Muscle layer of duodenum (tissue), 2 donors: ENCODE data around the gene COL6A6.

ENCODE experiments used
- H3K27ac ChIP-seq: one replicate; pipeline ENCODE4 v1.7.0; 2013; ENCODE audit warnings: mild to moderate bottlenecking, low read length
- H3K27me3 ChIP-seq: one replicate; pipeline ENCODE4 v1.7.0; 2013; ENCODE audit warnings: low read depth, mild to moderate bottlenecking, control low read depth, low read length
- H3K36me3 ChIP-seq, 2 donors: one replicate each; pipeline ENCODE4 v1.7.0; 2013; ENCODE audit warnings: low read length in 2 of 2, control low read depth in 1 of 2, mild to moderate bottlenecking in 1 of 2; ENCODE audit not compliant: insufficient read depth in 2 of 2, control insufficient read depth in 1 of 2
- H3K4me1 ChIP-seq, 2 donors: one replicate each; pipeline ENCODE4 v1.7.0; 2013; ENCODE audit warnings: low read length in 2 of 2, mild to moderate bottlenecking in 2 of 2, control low read depth in 1 of 2, moderate library complexity in 1 of 2; ENCODE audit not compliant: insufficient read depth in 2 of 2, control insufficient read depth in 1 of 2
- H3K4me3 ChIP-seq, 2 donors: one replicate each; pipeline ENCODE4 v1.7.0; 2013; ENCODE audit warnings: low read length in 2 of 2, low read depth in 1 of 2, mild to moderate bottlenecking in 1 of 2
- H3K9me3 ChIP-seq, 2 donors: one replicate each; pipeline ENCODE4 v1.7.0; 2013; ENCODE audit warnings: low read length in 2 of 2, control low read depth in 1 of 2, mild to moderate bottlenecking in 1 of 2; ENCODE audit not compliant: control insufficient read depth in 1 of 2
- donor health status: healthy.

Gene COL6A6, protein sequence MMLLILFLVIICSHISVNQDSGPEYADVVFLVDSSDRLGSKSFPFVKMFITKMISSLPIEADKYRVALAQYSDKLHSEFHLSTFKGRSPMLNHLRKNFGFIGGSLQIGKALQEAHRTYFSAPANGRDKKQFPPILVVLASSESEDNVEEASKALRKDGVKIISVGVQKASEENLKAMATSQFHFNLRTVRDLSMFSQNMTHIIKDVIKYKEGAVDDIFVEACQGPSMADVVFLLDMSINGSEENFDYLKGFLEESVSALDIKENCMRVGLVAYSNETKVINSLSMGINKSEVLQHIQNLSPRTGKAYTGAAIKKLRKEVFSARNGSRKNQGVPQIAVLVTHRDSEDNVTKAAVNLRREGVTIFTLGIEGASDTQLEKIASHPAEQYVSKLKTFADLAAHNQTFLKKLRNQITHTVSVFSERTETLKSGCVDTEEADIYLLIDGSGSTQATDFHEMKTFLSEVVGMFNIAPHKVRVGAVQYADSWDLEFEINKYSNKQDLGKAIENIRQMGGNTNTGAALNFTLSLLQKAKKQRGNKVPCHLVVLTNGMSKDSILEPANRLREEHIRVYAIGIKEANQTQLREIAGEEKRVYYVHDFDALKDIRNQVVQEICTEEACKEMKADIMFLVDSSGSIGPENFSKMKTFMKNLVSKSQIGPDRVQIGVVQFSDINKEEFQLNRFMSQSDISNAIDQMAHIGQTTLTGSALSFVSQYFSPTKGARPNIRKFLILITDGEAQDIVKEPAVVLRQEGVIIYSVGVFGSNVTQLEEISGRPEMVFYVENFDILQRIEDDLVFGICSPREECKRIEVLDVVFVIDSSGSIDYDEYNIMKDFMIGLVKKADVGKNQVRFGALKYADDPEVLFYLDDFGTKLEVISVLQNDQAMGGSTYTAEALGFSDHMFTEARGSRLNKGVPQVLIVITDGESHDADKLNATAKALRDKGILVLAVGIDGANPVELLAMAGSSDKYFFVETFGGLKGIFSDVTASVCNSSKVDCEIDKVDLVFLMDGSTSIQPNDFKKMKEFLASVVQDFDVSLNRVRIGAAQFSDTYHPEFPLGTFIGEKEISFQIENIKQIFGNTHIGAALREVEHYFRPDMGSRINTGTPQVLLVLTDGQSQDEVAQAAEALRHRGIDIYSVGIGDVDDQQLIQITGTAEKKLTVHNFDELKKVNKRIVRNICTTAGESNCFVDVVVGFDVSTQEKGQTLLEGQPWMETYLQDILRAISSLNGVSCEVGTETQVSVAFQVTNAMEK (N-terminal part only)

GRCh38 chr3:130516645-130517512 is at the start of gene COL6A6:
Gene COL6A6, plus strand, starts transcription at chr3:130517177. Its CDS starts 43,188 bp downstream, at chr3:130560365.
- H3K27me3 ChIP-seq = peaks cover 9% of the 10 kb centered on the region
- no peaks in the 10 kb centered on the region for H3K36me3 ChIP-seq
- H3K4me1 ChIP-seq = peaks cover 0 to 7% of the 10 kb centered on the region in 2 donors
- no peak within 1 kb of the TSS for H3K27ac ChIP-seq
- peak within 1 kb of the TSS in 1 of 2 donors; percentile 40 for H3K4me3 ChIP-seq
- H3K9me3 ChIP-seq = no peaks in the 10 kb centered on the region

DNA sequence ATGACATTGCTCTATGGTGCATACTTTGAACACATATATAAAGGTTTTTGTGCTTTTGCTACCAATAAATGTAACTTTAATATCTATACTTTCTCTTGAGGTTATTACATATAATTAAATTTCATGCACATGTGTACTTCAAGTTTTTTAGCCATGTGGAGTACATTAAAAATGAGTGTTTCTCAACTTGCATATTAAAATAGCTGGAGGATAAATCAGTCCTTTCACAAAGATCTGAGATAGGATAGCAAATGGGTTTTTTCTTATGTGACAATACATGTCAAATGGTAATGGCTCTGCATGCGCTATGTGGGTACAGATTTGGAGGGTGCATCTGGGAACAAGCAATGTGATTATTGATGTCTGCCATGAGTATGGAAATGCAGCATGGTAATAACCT is 48.7 kb upstream of the COL6A6 start:
- Histone ChIP-seq H3K9me3 (no peaks in the 10 kb centered on the region), H3K36me3 (no peaks in the 10 kb centered on the region), H3K4me1 (no peaks in the 10 kb centered on the region), H3K4me3 (no peak overlapping the region), H3K27ac (no peak overlapping the region), H3K27me3 (no peaks in the 10 kb centered on the region)

DNA sequence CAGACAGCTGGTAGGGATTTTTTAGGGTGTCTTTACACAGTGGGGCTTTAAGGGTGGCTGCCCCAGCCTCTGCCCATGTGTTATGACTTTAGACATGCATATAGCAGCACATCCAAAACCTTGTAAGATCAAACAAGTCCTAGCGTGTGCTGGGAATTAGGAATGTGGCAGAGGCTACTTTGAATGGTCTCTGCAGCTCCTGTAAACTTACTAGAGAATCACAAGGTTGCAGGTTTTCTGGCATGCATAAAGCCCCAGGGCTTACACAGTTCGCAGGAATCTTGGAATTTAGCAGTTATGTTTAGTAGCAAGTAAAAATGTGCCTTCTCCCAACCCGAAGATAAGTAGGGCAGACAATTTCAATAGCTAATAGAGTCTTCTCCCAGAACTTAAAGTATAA is 46.9 kb upstream of the COL6A6 start:
- no peaks in the 10 kb centered on the region for H3K27me3 ChIP-seq
- no peak overlapping the region for H3K4me3 ChIP-seq
- no peaks in the 10 kb centered on the region for H3K4me1 ChIP-seq
- no peak overlapping the region for H3K27ac ChIP-seq
- H3K36me3 ChIP-seq = no peaks in the 10 kb centered on the region
- H3K9me3 ChIP-seq = no peaks in the 10 kb centered on the region

GRCh38 chr3:130473416-130473815 is 43.6 kb upstream of the COL6A6 start:
- Histone ChIP-seq H3K27ac (no peak overlapping the region), H3K4me3 (no peak overlapping the region), H3K9me3 (no peaks in the 10 kb centered on the region), H3K36me3 (no peaks in the 10 kb centered on the region), H3K4me1 (no peaks in the 10 kb centered on the region), H3K27me3 (no peaks in the 10 kb centered on the region)

- no peaks in the 10 kb centered on the region for H3K36me3 ChIP-seq
- H3K27ac ChIP-seq = no peak overlapping the region
- no peaks in the 10 kb centered on the region for H3K9me3 ChIP-seq
- no peak overlapping the region for H3K4me3 ChIP-seq
- no peaks in the 10 kb centered on the region for H3K4me1 ChIP-seq
- H3K27me3 ChIP-seq = no peaks in the 10 kb centered on the region
Observed at GRCh38 chr3:130480736-130481135, 36.2 kb upstream of the COL6A6 start.

DNA sequence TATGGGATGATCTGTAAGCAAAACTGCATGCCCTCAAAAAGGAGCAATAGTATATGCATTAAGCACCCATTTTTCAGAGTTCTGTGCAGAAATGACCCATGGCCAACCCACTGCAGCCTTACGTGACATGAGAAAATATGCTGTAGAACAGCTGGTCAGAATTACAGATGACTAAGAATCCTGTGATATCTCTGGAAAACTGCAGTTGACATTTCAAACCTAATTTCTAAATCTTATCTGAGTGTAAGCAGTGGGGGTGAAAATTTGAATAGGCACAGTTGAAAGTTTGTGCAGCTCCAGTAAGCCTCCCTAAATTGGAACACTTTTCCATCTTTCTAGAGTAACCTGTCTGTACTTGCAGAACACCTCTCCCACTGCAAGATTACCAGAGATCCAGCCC is 28.7 kb upstream of the COL6A6 start:
- no peak overlapping the region for H3K4me3 ChIP-seq
- H3K4me1 ChIP-seq = no peaks in the 10 kb centered on the region
- no peaks in the 10 kb centered on the region for H3K9me3 ChIP-seq
- no peaks in the 10 kb centered on the region for H3K36me3 ChIP-seq
- no peaks in the 10 kb centered on the region for H3K27me3 ChIP-seq
- H3K27ac ChIP-seq = no peak overlapping the region

DNA sequence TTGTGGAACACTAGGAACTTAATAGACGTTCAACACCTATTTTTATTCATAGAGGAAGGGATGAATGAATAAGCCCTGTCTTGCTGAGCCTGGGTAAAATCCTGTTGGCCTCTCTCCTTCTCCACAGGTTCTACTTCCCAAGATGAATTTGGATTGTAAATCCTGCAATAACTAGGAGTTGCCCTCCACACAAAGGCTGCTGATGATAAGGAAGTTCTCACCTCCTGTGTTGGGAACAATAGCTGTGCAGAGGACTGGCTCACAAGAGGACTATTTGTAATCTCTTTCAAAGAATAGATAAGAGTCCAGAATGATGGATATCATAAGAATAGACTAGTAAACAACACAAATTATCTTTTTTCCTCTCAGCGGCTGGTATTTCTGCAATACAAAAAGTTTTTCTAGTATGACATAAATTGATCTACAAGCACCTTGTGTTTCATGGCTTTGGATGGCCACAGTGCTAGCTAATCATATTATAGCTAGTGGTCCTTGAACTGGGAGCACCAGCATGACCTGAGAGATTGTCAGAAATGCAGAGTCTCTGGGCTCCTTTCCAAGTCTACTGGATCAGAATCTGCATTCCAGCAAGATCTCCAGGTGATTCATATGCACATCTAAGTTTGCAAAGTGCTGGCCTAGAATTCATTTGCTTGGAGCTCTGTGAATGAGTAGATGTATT is 28.1 kb upstream of the COL6A6 start:
- H3K36me3 ChIP-seq = no peaks in the 10 kb centered on the region
- no peak overlapping the region for H3K4me3 ChIP-seq
- no peaks in the 10 kb centered on the region for H3K27me3 ChIP-seq
- H3K4me1 ChIP-seq = no peaks in the 10 kb centered on the region
- no peak overlapping the region for H3K27ac ChIP-seq
- no peaks in the 10 kb centered on the region for H3K9me3 ChIP-seq

DNA sequence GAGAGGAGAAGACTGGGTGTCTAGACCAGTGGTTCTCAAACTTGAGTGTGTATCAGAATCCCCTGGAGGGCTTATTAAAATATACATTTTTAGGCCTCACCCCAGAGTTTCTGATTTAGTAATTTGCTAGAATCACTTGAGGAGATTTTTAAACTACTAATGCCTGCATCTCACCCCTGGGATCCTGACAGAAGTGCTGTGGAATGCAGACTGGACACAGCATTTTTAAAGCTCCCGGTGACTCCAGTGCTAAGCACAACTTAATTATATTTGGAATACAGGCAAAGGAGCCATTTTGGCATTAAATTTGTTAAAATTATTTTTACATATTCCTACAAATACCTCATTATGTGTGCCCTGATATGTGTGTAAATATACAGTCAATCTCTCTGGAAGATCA is 26.7 kb upstream of the COL6A6 start:
- Histone ChIP-seq H3K4me3 (no peak overlapping the region), H3K36me3 (no peaks in the 10 kb centered on the region), H3K27ac (no peak overlapping the region), H3K27me3 (no peaks in the 10 kb centered on the region), H3K4me1 (no peaks in the 10 kb centered on the region), H3K9me3 (no peaks in the 10 kb centered on the region)

DNA sequence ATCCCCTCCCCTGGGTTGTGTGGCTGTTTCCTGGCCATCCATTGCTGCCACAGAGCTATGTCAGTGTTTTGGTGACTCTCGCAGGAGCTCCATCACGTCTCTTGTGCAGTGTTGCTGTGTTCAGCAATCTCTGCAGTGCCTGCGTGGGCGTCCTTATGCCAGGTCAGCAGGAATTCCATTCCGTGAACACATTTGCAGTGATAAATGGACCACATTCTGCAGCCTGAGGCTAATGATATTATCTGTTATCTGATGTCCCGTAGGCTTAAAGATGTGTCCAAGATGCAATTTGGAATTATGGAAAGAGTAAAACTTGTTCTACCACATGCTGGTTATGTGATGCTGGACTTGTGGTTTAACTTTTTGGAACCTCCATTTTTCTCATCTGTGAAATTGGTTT is 25.5 kb upstream of the COL6A6 start:
- H3K27me3 ChIP-seq = no peaks in the 10 kb centered on the region
- H3K27ac ChIP-seq = no peak overlapping the region
- H3K9me3 ChIP-seq = no peaks in the 10 kb centered on the region
- H3K36me3 ChIP-seq = no peaks in the 10 kb centered on the region
- no peaks in the 10 kb centered on the region for H3K4me1 ChIP-seq
- no peak overlapping the region for H3K4me3 ChIP-seq

GRCh38 chr3:130504701-130505100 is 12.3 kb upstream of the COL6A6 start:
- no peak overlapping the region for H3K27ac ChIP-seq
- no peaks in the 10 kb centered on the region for H3K27me3 ChIP-seq
- no peaks in the 10 kb centered on the region for H3K9me3 ChIP-seq
- H3K4me1 ChIP-seq = no peaks in the 10 kb centered on the region
- H3K36me3 ChIP-seq = no peaks in the 10 kb centered on the region
- H3K4me3 ChIP-seq = no peak overlapping the region
